GM21360 (cell line): ENCODE measurements around the gene CARD9.

Source experiments
- ATAC-seq: cut with Tn5 transposase; IDR thresholded peaks from one replicate; pipeline ENCODE4 v1.9.1; 2021; ENCODE audit warnings: mild to moderate bottlenecking, moderate library complexity; ENCODE audit not compliant: unreplicated experiment

The CARD9 gene

DNA sequence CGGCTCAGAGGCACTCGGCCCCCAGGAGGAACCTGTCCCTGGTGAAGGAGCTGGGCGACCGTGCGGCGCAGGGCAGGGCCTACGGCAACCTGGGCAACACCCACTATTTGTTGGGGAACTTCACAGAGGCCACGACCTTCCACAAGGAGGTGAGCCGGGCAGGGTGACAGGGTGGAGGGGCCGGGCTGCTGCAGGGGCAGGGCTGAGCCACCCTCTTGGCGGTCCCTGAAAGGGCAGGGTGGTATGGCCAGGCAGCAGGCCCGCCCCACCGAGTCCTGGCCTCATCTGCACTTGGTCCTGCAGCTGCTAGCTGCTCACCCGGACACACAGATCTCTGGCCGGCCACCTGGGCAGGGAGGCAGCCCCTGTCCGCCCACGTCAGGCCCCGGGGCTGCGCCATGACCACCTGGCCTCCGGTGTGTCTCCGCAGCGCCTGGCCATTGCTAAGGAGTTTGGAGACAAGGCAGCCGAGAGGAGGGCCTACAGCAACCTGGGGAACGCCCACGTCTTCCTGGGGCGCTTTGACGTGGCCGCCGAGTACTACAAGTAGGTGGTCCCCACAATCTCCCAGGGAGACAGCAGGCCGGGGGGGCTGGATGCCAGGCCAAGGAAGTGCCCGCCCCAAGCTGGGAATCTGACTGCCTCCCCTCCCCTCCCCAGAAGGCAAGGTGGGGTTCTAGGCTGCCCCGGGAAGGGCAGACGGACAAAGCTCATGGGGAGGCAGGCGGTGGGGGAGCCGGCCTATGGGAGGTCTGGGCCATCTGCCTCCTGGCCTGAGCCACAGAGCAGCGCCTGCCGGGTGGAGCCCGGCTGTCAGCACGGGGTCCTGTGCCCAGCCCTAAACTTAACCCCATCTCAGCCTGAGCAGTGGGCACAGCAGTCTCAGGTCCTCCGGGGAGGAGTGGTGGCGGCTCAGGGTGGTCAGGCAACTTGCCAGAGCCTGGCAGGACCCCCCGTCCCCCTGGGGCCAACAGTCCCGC is 35.8 kb downstream of the CARD9 start:
- ATAC-seq: no peak

DNA sequence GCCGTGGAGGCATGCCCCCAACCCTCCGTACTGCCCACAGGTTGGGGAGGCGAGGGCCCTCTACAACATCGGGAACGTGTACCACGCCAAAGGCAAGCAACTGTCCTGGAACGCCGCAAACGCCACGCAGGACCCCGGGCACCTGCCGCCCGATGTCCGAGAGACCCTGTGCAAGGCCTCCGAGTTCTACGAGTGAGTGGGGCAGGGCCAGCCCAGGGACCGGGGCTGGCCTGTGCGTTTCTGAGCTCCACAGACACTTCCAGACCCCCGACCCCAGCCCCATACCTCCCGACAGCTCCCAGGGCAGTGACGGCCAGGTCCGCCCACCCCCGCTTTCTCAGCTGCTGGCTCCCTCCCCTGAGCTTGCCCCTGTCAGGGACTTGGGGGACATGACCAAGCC is 36.6 kb downstream of the CARD9 start:
- ATAC-seq: no peak

DNA sequence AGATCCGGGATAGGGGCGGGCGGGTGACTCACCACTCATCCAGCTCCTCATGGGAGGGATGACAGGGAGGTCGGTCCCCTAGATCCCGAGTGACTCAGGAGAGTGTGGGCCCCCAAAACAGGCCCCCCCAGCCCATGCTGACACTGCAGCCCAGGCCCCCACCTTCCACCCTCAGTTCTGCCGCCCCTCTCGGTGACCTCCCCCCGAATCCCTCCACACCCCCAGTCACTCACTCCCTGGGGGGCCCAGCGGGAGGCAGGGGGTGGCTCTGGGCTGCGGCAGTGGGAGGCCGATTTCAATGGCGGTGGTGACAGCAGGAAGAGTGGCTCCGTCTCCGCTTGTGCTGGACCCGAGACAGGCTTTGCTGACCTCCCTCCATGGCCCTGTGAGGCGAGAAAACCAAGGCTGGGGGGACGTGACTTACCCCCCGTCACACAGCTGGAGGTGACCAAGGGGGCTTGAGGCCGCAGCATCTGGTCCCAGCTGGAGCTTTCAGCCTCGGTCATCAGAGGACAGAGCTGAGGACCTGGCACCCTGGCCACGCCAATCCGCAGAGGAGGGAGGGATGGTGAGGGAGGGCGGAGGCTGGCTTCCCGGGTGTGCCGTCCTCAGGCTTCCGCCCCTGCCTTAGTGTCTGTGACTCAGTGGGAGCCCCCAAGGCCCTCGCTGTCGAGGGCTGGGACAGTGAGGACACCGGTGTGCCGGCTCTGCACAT is 37.2 kb downstream of the CARD9 start:
- ATAC-seq: no peak

DNA sequence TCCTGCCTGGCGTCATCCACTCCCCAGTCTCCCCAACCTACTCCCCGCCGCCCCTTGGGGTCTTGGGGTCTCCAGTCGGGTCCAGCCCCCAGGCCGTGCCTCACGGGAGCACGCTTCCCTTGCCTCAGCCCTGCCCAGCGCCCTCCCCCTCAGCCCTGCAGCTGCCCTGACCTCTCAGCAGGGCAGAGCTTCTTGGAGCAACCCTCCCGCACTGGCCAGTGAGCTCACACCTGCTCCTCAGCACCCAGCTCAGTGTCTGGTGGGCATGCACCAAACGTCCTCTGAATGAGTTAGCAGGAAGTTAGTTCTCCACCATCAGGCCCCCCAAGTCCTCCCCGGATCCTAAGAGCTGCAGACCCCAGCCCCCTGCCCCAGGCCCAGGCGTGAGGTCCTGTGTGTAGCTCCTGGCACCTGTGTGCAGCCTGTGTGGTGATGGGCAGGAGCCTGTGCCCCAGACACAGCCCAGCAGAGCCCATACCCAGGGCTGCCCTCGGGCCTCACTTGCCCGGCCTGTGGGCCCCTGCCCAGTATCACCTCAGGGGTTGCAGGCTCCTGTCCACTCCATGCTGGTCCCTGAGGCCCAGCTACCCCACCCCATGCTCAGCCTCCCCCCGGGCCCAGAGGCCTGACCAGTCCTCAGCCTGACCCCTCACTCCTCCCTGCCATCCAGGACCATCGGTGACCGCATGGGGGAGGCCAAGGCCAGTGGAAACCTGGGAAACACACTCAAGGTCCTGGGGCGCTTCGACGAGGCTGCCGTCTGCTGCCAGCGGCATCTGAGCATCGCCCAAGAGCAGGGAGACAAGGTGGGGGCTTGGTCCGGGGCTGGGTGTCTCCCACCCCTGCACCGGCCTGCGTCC is 37.9 kb downstream of the CARD9 start:
- ATAC-seq: no peak

DNA sequence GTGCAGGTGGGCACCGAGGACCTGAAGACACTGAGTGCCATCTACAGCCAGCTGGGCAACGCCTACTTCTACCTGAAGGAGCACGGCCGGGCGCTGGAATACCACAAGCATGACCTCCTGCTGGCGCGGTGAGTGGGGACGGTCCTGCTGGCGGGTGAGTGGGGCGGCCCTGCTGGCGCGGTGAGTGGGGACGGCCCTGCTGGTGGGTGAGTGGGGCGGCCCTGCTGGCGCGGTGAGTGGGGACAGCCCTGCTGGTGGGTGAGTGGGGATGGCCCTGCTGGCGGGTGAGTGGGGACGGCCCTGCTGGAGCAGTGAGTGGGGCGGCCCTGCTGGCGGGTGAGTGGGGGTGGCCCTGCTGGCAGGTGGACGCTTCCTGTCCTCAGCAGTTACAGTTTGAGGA is 38.9 kb downstream of the CARD9 start:
- ATAC-seq: no peak

DNA sequence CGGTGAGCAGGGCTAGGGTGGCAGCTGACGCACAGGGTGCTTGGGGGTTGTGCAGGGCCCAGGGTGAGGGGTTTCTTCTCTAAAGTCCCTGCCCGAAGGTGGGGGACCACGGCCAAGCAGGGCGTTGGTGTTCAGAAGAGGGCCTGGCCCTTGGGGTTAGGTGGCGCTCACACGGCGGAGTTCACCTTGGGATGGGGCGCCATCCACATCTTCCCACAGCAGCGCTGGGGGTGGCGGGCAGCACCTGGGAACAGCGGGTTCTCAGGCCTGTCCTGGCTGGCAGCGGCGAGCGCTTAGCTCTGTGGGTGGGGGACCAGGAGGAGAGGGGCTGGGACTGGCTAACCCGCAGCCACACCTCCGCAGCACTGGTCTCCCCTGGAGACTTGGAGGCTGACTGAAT is 40.0 kb downstream of the CARD9 start:
- no peak for ATAC-seq

DNA sequence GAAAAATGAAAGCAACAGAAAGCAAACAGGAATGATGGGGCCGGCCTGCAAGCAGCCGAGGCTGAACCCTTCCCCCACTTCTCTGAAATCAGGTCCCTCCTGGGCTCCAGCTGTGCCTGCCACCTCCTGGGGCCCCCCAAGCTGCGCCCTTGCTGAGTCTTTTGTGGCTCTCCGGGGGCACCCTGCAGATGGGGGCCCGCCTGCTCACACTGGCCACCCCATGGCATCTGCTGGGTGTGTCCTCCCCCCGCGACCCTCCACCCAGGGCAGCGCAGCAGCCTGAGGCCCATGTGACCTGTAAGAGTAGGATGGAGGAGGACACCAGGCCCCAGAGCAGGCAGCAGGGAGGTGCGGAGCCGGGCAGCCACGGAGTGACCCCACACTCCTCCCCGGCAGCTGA is 40.4 kb downstream of the CARD9 start:
- ATAC-seq: no peak

DNA sequence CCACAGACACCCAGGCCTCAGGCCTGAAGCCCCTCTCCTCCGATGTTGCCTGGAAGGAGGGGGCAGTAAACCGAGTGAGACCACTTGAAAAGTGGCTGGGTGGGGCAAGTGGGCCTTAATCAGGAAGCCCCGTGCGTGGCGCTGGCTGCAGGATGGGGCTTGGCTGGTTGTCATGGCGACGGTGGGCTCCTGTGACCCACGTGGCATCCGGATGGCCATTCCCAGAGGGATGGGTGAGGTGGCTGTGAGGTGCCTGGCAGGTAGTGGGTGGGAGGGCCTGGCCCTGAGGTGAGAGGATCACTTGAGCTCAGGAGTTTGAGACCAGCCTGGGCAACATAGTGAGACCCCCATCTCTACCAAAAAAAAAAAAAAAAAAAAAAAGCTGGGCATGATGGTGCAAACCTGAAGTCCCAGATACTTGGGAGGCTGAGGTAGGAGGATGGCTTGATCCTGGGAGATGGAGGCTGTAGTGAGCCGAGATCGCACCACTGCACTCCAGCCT is 40.9 kb downstream of the CARD9 start:
- ATAC-seq: no peak

DNA sequence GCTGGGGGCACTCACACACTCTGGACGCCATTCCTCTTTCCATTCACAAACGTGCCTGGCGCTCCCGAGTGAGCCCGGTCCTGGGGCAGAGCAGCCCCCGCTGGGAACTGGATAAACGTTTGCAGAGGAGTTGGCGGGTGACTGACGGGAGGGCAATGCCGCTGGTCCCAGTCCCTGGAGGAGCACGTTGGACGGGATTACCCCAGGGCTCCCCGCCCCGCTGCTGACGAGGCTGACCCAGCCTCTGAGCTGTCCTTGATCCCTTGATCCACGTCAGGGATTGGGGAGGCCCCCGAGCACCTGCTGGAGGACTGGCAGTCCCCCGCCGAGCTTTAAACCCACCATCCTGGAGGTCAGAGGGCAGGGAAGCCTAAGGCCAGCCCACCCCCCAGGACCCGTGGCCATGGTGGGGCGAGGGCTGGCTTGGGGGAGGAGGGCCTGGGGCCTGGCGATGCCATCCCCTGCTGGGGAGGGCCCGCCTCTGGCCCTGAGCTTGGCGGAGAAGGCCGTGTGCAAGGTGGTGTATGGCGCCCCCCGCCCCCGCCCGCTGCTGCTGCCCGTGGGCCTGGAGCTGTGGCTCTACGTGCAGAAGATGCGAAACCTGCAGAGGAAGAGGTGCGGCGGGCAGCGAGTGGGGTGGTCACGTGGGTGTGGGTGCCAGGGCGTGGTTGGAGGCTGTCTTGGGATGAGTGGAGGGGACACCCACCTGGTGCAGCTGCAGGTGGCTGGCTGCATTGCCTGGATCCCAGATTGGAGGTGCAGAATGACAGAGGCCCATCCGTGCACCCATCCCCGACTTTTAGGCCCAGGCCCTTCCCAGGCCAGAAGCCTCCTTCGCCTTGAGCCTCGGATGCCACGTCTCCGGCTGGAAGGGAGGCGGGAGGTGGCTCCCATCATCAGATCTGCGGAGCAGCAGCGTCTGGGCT is 41.6 kb downstream of the CARD9 start:
- no peak for ATAC-seq

DNA sequence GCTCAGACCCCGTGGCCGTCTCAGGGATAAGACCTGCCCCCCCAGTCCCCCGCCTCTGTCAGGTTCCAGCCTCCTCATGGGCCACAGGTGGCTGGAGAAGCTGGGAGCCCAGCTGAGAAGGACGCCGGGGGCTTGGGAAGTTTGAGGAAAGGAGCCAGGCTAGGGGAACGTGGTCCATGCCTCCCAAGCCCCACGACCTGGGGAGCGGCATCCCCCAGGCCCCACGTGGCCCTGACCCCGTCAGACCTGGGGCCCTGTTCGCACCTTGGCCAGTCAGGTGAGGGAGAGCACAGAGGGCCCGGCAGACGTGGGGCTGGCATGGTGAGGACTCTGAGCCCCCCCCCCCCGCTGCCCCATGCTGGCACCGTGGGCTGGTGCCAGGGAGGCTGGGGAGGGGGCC is 42.4 kb downstream of the CARD9 start:
- no peak for ATAC-seq

DNA sequence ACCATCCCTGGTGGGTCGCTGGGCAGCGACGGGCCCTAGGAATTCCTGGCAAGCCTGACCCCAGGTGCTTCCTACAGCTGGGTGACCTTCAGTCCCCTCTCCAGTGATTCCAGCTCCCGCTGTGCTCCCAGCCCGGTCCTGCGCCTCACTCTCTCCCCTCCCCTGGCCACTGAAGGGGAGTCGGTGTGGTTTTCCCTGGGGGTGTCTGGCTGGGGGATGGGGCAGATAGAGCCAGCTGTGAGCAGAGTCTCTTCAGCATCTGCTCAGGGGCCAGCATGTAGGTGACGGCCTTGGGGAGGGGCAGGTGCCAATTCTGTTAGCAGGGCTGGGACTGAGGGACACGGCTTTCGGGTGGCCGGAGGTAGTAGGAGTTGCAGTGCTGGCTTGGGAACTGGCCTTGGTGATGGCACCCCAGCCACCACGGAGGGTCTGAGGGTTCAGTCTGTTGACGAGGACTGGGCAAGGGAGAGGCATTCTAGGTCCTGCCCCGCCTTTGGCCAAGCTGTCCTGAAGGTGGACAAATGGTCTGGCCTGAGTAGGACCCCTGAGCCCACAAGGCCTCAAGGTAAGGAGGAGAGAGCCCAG is 43.0 kb downstream of the CARD9 start:
- ATAC-seq: no peak

DNA sequence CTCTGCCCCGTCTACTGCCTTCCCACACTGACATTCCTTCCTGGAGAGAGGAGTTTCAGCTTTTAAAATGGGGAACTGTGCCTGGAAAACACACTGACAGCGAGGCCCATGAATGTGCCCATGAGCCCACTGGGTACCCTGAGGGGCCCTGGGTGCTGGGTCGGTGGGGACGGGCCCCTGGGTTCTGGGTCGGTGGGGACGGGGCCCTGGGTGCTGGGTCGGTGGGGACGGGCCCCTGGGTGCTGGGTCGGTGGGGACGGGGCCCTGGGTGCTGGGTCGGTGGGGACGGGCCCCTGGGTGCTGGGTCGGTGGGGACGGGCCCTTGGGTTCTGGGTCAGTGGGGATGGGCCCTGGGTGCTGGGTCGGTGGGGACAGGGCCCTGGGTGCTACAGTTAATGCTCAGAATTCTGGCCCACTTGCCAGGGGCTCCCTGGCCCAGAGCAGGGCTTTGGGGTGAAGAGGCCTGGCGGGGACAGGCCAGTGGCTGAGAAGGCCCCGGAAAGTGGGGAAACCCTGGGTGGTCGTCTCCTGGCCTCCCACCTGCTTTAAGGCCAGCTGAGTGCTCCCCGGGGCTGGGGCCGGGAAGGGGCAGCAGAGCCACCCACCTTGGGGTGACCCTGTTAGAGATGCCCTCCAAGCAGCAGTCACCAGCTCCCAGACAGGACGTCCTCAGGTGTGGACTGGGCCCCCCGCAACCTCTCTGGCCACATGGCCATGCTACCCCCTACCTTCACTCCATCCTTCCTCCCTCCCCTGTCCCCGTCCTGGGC is 43.6 kb downstream of the CARD9 start:
- no peak for ATAC-seq

DNA sequence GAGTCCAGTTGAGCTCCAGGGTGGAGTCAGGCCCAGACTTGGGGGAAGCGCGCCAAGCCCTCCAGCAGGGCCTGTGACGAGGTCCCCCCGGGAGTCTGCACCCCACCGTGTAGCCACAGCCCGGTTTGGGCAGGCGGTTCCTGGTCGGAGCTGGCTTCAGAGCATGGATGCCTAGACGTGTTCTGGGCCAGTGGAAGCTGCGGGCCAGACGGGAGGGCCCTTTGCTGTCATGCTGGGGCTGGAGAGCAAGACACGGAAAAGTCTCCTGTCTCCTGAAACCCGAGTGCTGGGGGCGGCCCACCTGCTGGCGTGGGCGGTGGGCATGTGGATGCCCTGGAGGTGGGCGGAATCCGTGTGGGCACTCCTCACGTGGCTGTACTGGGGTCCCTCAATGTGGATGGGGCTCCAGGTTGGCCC is 44.2 kb downstream of the CARD9 start:
- ATAC-seq: no peak

DNA sequence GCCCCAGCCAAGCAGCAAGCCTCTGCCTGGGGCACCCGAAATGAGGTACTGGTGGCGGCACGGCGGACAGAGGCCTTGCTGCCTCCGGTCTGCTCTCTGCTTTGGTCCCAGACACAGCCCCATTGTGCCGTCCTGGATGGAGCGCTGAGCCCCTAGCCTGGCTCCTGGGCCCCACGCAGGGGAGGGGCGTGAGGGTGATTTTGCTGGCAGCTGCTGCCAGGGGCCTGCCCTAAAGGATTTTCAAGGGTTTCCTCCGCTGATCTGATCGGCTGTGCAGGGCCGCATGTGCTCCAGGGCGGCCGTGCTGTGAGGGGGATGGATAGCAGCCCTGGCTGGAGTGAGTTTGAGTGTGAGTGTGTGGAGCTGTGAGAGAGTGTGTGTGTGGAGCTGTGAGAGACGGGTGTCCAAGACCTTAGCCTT is 44.8 kb downstream of the CARD9 start:
- no peak for ATAC-seq

DNA sequence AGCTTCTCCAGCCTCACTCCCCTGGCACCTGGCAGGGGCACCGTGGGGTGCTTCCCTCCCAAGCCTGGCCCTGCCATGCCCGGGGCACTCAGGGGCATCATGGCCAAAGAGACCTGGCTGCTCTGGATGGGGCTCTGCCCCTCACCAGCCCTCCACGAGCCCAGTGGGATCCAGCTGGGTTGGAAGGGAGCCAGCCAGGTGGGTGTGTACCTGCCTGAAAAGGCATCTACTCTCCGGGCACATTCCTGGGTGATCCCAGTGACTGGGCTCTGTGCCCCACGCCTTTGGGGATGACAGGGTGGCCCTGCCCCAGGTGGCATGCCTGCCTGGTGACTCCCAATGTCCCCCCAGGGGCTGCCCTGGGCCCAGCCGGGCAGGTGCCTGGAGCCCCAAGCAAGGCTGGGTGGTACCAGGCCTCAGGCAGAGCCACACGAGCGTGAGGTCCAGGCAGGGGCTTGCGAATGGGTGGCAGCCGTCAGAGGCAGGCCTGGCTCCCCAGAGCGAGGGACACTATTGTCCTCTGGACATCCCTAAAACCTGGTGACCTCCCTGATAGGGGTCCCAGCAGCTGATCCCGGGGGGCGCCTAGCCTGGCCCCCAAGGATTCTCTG is 45.4 kb downstream of the CARD9 start:
- no peak for ATAC-seq

DNA sequence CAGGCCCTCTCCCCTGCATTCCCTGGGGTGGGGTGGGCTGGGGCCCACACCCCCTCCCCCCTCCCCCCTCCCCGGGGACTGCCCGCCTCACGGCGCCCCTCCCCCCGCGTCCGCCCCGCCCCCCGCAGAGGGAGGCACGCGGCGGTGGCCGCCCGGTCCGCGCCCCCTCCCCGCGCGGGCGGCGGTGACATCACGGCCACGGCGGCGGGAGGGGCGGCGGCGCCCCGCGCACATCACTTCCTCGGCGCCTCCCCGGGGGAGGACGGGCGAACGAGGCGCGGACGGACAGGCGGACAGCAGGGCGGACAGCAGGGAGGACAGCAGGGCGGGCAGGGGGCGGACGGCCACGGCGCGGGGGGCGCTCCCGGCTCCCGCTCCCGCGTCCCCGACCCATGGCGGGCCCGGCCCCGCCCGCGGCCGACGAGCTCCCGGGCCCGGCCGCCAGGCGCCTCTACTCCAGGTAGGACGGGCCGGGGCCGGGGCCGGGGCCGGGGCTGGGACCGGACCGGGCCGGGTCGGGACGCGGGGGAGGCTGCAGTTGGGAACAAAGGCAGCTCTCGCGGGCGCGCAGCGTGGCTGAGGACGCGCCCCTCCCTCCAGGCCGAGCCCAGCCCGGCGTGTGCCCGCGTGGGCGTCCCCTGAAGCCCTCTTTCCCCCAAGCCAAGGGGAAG is 46.0 kb downstream of the CARD9 start, which contains the start of gene GPSM1:
Gene GPSM1, plus strand, starts transcription at position 236 of the 671 bp plus-strand sequence. Its CDS starts 157 bp downstream, at position 393.
- ATAC-seq: no peak

DNA sequence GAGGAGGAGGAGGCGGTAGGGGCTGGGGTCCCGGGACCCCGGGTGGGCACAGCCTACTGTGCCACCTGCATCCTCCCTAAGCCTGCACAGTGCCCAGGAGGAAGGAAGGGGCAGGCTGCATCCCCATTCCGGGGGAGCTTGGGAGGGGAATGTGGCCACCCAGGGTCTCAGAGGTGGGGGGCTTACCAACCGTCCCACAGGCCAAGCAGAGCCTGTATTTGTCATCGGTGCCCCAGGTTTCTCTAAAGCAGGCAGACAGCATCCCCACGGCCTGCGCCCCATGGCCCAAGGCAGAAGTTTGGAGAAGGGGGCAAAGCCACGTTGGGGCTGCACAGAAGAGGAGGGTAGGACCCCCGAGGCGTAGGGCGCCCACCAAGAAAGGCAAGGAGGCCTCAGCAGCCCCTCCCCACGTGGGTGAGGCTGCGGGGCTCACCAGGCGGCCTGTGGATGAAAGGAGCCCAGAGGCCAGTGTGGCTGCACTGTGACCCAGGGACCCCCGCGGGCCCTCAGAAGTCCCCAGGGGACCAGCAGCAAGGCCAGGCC is 46.6 kb downstream of the CARD9 start:
- ATAC-seq: no peak
